PC-3 (cell line): ENCODE measurements around the gene HM13. TPM values are rescaled to one million over a fixed set of nuclear protein-coding genes. Genes with fewer than 3 reads are reported as not detected.
A peak's percentile ranks its signal among the peaks of the same experiment; 100 is the strongest.
"Not testable (repeated sequence)": the region's sequence is repeated elsewhere in the genome, so short reads cannot be mapped to it uniquely, and the experiment has no call there.

ENCODE experiments used
- ATAC-seq: fragments of 200-7000 bp; cut with Tn5 transposase; 2 replicates; pipeline ENCODE4 v1.9.1; 2020; ENCODE audit warnings: mild to moderate bottlenecking, moderate library complexity
- BruUV-seq: library from RNA; stranded (reverse); fragments of 400-500 nt; replicated peaks from 2 replicates; lab custom pipeline; 2021; lab: Mats Ljungman, UMichigan
- CTCF ChIA-PET: fragments of 300-600 bp; sonication (Branson Sonifier 250); formaldehyde crosslinking; loops from one replicate; lab custom pipeline; 2022; ENCODE audit warnings: antibody characterized with exemption; lab: Charles Lee
- POLR2A ChIA-PET: fragments of 300-600 bp; sonication (Branson Sonifier 250); formaldehyde crosslinking; loops from one replicate; lab custom pipeline; 2022; ENCODE audit warnings: antibody characterized with exemption; ENCODE audit not compliant: unreplicated experiment; lab: Charles Lee
- DNase-seq: peaks from one replicate; pipeline ENCODE4 v3.0.0-alpha.2; 2015
- H2AFZ ChIP-seq: fragments of 300-600 bp; sonication (generic); 2 replicates; pipeline ENCODE4 v1.6.0; 2016; ENCODE audit warnings: antibody characterized with exemption, low read length
- H3F3A ChIP-seq: fragments of 300-600 bp; sonication (generic); one replicate; pipeline ENCODE4 v1.6.0; 2017; ENCODE audit warnings: antibody characterized with exemption, low read length, control low read depth, mild to moderate bottlenecking; ENCODE audit not compliant: unreplicated experiment
- H3K27ac ChIP-seq: fragments of 300-600 bp; sonication (generic); 2 replicates; pipeline ENCODE4 v1.5.1; 2016; ENCODE audit warnings: mild to moderate bottlenecking, low read length
- H3K27me3 ChIP-seq: fragments of 300-600 bp; sonication (generic); 2 replicates; pipeline ENCODE4 v1.6.1; 2016; ENCODE audit warnings: low read length, mixed read lengths
- H3K36me3 ChIP-seq: fragments of 300-600 bp; sonication (generic); 2 replicates; pipeline ENCODE4 v1.6.1; 2016; ENCODE audit warnings: low read depth, mixed run types, low read length, mixed read lengths
- H3K4me1 ChIP-seq: fragments of 300-600 bp; sonication (generic); 2 replicates; pipeline ENCODE4 v1.5.1; 2016; ENCODE audit warnings: low read length; ENCODE audit not compliant: insufficient read depth
- H3K4me2 ChIP-seq: fragments of 300-600 bp; sonication (generic); 2 replicates; pipeline ENCODE4 v1.6.0; 2016; ENCODE audit warnings: low read length
- H3K4me3 ChIP-seq: fragments of 300-600 bp; sonication (generic); 2 replicates; pipeline ENCODE4 v1.5.1; 2016; ENCODE audit warnings: mild to moderate bottlenecking, low read length, mixed read lengths
- H3K79me2 ChIP-seq: fragments of 300-600 bp; sonication (generic); 2 replicates; pipeline ENCODE4 v1.6.1; 2017; ENCODE audit warnings: low read length, mixed read lengths
- H3K9ac ChIP-seq: fragments of 300-600 bp; sonication (generic); 2 replicates; pipeline ENCODE4 v1.6.0; 2016; ENCODE audit warnings: mild to moderate bottlenecking, low read length
- H3K9me2 ChIP-seq: fragments of 300-600 bp; sonication (generic); replicated peaks from 2 replicates; pipeline ENCODE4 v1.6.1; 2016; ENCODE audit warnings: mixed run types, low read length, mixed read lengths
- H3K9me3 ChIP-seq: fragments of 300-600 bp; sonication (generic); 2 replicates; pipeline ENCODE4 v1.6.1; 2016; ENCODE audit warnings: low read length, mixed read lengths
- H4K20me1 ChIP-seq: fragments of 300-600 bp; sonication (generic); 2 replicates; pipeline ENCODE4 v1.6.1; 2016; ENCODE audit warnings: low read length, mixed read lengths
- CTCF ChIP-seq: fragments of 300-600 bp; sonication (generic); conservative IDR thresholded peaks from 2 replicates; pipeline ENCODE4 v1.5.1; 2017; ENCODE audit warnings: antibody characterized with exemption, low read depth, mild to moderate bottlenecking, low read length
- EZH2 ChIP-seq: fragments of 300-600 bp; sonication (generic); IDR thresholded peaks from one replicate; pipeline ENCODE4 v1.6.1; 2017; ENCODE audit warnings: antibody characterized with exemption, mild to moderate bottlenecking, low read length; ENCODE audit not compliant: unreplicated experiment
- EZH2phosphoT487 ChIP-seq: fragments of 300-600 bp; sonication (generic); IDR thresholded peaks from 2 replicates; pipeline ENCODE4 v1.6.1; 2018; ENCODE audit warnings: mild to moderate bottlenecking, antibody characterized with exemption, low read length, borderline replicate concordance
- intact Hi-C: fragments of 100-400 bp; cut with micrococcal nuclease; formaldehyde crosslinking; loops from 2 replicates; pipeline ENCODE4 v1.9.0; 2023
- total RNA-seq: library from RNA; depleted of rRNA; stranded (reverse); fragments of >200 nt; gene quantifications from 2 replicates; pipeline ENCODE4 v1.2.3, GENCODE V29; 2014

HM13 gene
- total RNA-seq, 1 experiment from 2014 or later: 99.5 TPM

GRCh38 chr20:31544600-31544999, 30.4 kb downstream of the HM13 start:
- Histone ChIP-seq H3F3A (peaks cover 6% of the 10 kb centered on the region), H3K4me1 (peaks cover 38% of the 10 kb centered on the region), H3K4me2 (no peak overlapping the region), H3K27ac (no peak overlapping the region), H3K9me2 (no peaks in the 10 kb centered on the region), H2AFZ (no peak overlapping the region), H3K4me3 (no peak overlapping the region), H3K79me2 (peaks cover 33% of the 10 kb centered on the region), H3K27me3 (no peaks in the 10 kb centered on the region), H3K9me3 (no peaks in the 10 kb centered on the region), H4K20me1 (no peaks in the 10 kb centered on the region; the same call in 1 of the 2 replicates), H3K9ac (no peak overlapping the region), H3K36me3 (peaks cover 39% of the 10 kb centered on the region)
- POLR2A ChIA-PET: no interaction called here
- CTCF ChIA-PET: no interaction called here
- no TSS peak for BruUV-seq
- TF ChIP-seq CTCF (no peak), EZH2phosphoT487 (no peak), EZH2 (no peak)
- ATAC-seq (no peak), DNase-seq (no peak)
- intact Hi-C loops: no loop called here

- H3K4me2 ChIP-seq, H4K20me1 ChIP-seq, H3F3A ChIP-seq, H3K9me3 ChIP-seq, H3K4me3 ChIP-seq, DNase-seq, intact Hi-C loops, CTCF ChIA-PET, BruUV-seq, ATAC-seq, H3K9me2 ChIP-seq, H3K27ac ChIP-seq, POLR2A ChIA-PET, H2AFZ ChIP-seq, H3K9ac ChIP-seq, H3K27me3 ChIP-seq: not testable (repeated sequence)
- Histone ChIP-seq H3K36me3 (peaks cover 39% of the 10 kb centered on the region), H3K79me2 (peaks cover 33% of the 10 kb centered on the region), H3K4me1 (peaks cover 38% of the 10 kb centered on the region)
These were observed 31.4 kb downstream of the HM13 start for GRCh38 chr20:31545621-31546040.

GRCh38 chr20:31547017-31547675, 32.9 kb downstream of the HM13 start:
- peak overlapping the region; percentile 63 for H2AFZ ChIP-seq
- POLR2A ChIA-PET: interaction anchor here (0.5 kb wide), 2 partner anchors 46 to 1839 kb away, joined by 3 to 5 read pairs; no protein-coding TSS in a partner anchor
- H3K9ac ChIP-seq: peak overlapping the region; percentile 97
- DNase-seq (peak; percentile 89), ATAC-seq (peak; percentile 56)
- peaks cover 27% of the 10 kb centered on the region for H3K4me1 ChIP-seq
- H3K9me2 ChIP-seq: no peaks in the 10 kb centered on the region
- no peaks in the 10 kb centered on the region for H3K27me3 ChIP-seq
- H3K4me2 ChIP-seq: peak overlapping the region; percentile 85
- H3K4me3 ChIP-seq: peak overlapping the region; percentile 72
- BruUV-seq: no TSS peak
- peaks cover 6% of the 10 kb centered on the region for H3F3A ChIP-seq
- H3K27ac ChIP-seq: peak overlapping the region; percentile 86
- H4K20me1 ChIP-seq: no peaks in the 10 kb centered on the region; the same call in 1 of the 2 replicates
- H3K36me3 ChIP-seq: peaks cover 50% of the 10 kb centered on the region
- CTCF ChIA-PET: interaction anchor here (0.9 kb wide), 1 partner anchor 30 kb away, joined by 3 read pairs; no protein-coding TSS in a partner anchor
- H3K79me2 ChIP-seq: peaks cover 33% of the 10 kb centered on the region
- no peaks in the 10 kb centered on the region for H3K9me3 ChIP-seq
- intact Hi-C loops: no loop called here
- TF ChIP-seq EZH2phosphoT487 (no peak), CTCF (no peak), EZH2 (no peak)
